A549 (cell line): ENCODE results near the gene OXT. TPM values are rescaled to one million over a fixed set of nuclear protein-coding genes. Genes with fewer than 3 reads are reported as not detected.
A peak's percentile ranks its signal among the peaks of the same experiment; 100 is the strongest.

Experiments used
- ATAC-seq, 2 experiments: fragments of 200-7000 bp in 1 of 2; fragments of >200 bp in 1 of 2; cut with Nextera tagmentation in 1 of 2; cut with Tn5 transposase in 1 of 2; 3 replicates each; pipeline versions ENCODE4 v1.8.0 to v1.9.1; 2018 to 2020; ENCODE audit warnings: mild to moderate bottlenecking in 1 of 2, moderate library complexity in 1 of 2
- CTCF ChIA-PET: fragments of 300-600 bp; sonication (Branson Sonifier 250); formaldehyde crosslinking; extraction: SDS; loops from one replicate; lab custom pipeline; 2021; ENCODE audit warnings: antibody characterized with exemption, inconsistent platforms; lab: Yijun Ruan, JAX
- POLR2A ChIA-PET: fragments of 350-600 bp; formaldehyde crosslinking; extraction: SDS; loops from one replicate; lab custom pipeline; 2021; ENCODE audit warnings: antibody characterized with exemption, inconsistent platforms; lab: Yijun Ruan, JAX
- DNase-seq, 2 experiments: peaks; one replicate each; pipeline versions ENCODE4 v3.0.0 to v3.0.0-alpha.2; 2011 to 2016; ENCODE audit warnings: low read depth in 1 of 2, low spot score in 1 of 2
- FAIRE-seq: peaks from 2 replicates; lab custom pipeline; 2011; peaks lifted over from hg19 to GRCh38; lab: Jason Lieb, UNC
- H3K27ac ChIP-seq, 2 experiments: fragments of >200 bp; sonication (Bioruptor Twin); formaldehyde crosslinking; 3 replicates each; pipeline ENCODE4 v1.5.1; 2016 to 2017
- H3K4me1 ChIP-seq: fragments of >200 bp; sonication (Bioruptor Twin); formaldehyde crosslinking; 3 replicates; pipeline ENCODE4 v1.6.1; 2016
- H3K4me2 ChIP-seq: fragments of >200 bp; sonication (Bioruptor Twin); formaldehyde crosslinking; 3 replicates; pipeline ENCODE4 v1.6.1; 2016
- H3K4me3 ChIP-seq: fragments of >200 bp; sonication (Bioruptor Twin); formaldehyde crosslinking; 3 replicates; pipeline ENCODE4 v1.5.1; 2016
- H3K9me3 ChIP-seq: fragments of >200 bp; sonication (Bioruptor Twin); formaldehyde crosslinking; 3 replicates; pipeline ENCODE4 v1.6.1; 2016
- BHLHE40 ChIP-seq: IDR thresholded peaks from 2 replicates; pipeline ENCODE4 v1.6.1; 2012; ENCODE audit warnings: low read depth, low read length, inconsistent platforms
- CEBPB ChIP-seq, 2 experiments: fragments of >200 bp in 1 of 2; sonication (Bioruptor Twin) in 1 of 2; formaldehyde crosslinking in 1 of 2; IDR thresholded peaks; 2 replicates each; pipeline ENCODE4 v1.6.1; 2012 to 2016
- CHD2 ChIP-seq: fragments of 150-350 bp; IDR thresholded peaks from 2 replicates; pipeline ENCODE4 v1.6.1; 2014; ENCODE audit warnings: low read length; ENCODE audit not compliant: partially characterized antibody
- FOXS1 ChIP-seq: fragments of 250-450 bp; sonication (Bioruptor Pico); IDR thresholded peaks from 2 replicates; pipeline ENCODE4 v1.5.0; 2020; ENCODE audit warnings: mild to moderate bottlenecking, moderate library complexity
- GATA3 ChIP-seq: IDR thresholded peaks from 2 replicates; pipeline ENCODE4 v1.6.1; 2012; ENCODE audit warnings: borderline replicate concordance
- HDAC2 ChIP-seq: fragments of 200-600 bp; sonication (generic); IDR thresholded peaks from 2 replicates; pipeline ENCODE4 v1.6.1; 2016
- HOXB5 ChIP-seq: fragments of 250-450 bp; sonication (Bioruptor Pico); IDR thresholded peaks from 2 replicates; pipeline ENCODE4 v1.5.0; 2020; ENCODE audit warnings: mild to moderate bottlenecking, moderate library complexity
- KDM5A ChIP-seq: fragments of 200-600 bp; sonication (generic); IDR thresholded peaks from 2 replicates; pipeline ENCODE4 v1.6.1; 2016; ENCODE audit warnings: antibody characterized with exemption, mild to moderate bottlenecking
- MAFK ChIP-seq: fragments of 450-650 bp; IDR thresholded peaks from 2 replicates; pipeline ENCODE4 v1.6.1; 2014; ENCODE audit not compliant: partially characterized antibody
- NFE2L2 ChIP-seq: fragments of 150-350 bp; conservative IDR thresholded peaks from 2 replicates; pipeline ENCODE4 v1.6.1; 2014; ENCODE audit warnings: low read length
- NPAS2 ChIP-seq: fragments of 250-450 bp; sonication (Bioruptor Pico); IDR thresholded peaks from 2 replicates; pipeline ENCODE4 v1.8.0; 2022; ENCODE audit warnings: mild to moderate bottlenecking, moderate library complexity, borderline replicate concordance
- RAD21 ChIP-seq, 2 experiments: fragments of >200 bp in 1 of 2; sonication (Bioruptor Twin) in 1 of 2; formaldehyde crosslinking in 1 of 2; IDR thresholded peaks in 1 of 2; conservative IDR thresholded peaks in 1 of 2; 2 replicates in 1 of 2; 3 replicates in 1 of 2; pipeline ENCODE4 v1.6.1; 2012 to 2018; ENCODE audit warnings: inconsistent platforms in 1 of 2
- RCOR1 ChIP-seq: fragments of 150-350 bp; IDR thresholded peaks from 2 replicates; pipeline ENCODE4 v1.6.1; 2014; ENCODE audit warnings: antibody characterized with exemption, low read length, low read depth
- WGBS: methylation state at CpG from one replicate; pipeline ENCODE4 v1.1.6; 2017; ENCODE audit errors: missing lambda C conversion rate; 5-methylcytosine and 5-hydroxymethylcytosine counted together
- polyA plus RNA-seq, 4 experiments: library from polyadenylated mRNA; depleted of rRNA in 3 of 4; stranded (reverse); fragments of >200 nt; fragmentation: RNase III in 1 of 4; extraction: RNeasy Plus Mini Kit Qiagen cat#74134 plus additional on column Dnase treatment in 1 of 4; gene quantifications; 2 replicates in 3 of 4; 3 replicates in 1 of 4; pipeline ENCODE4 v1.2.3, GENCODE V29; 2011 to 2017
- TF ChIP-seq, protein P1 (sequence below): fragments of >200 bp; sonication (Bioruptor Twin); formaldehyde crosslinking; IDR thresholded peaks from 2 replicates; pipeline ENCODE4 v1.6.1; 2016
- TF ChIP-seq, protein P2 (sequence below): fragments of >200 bp; sonication (Bioruptor Twin); formaldehyde crosslinking; IDR thresholded peaks from 3 replicates; pipeline ENCODE4 v1.5.1; 2016
- TF ChIP-seq, protein P3 (sequence below): fragments of 250-450 bp; sonication (Bioruptor Pico); IDR thresholded peaks from 2 replicates; pipeline ENCODE4 v1.5.0; 2020; ENCODE audit warnings: low read depth, mild to moderate bottlenecking, moderate library complexity
- TF ChIP-seq, protein P4 (sequence below): IDR thresholded peaks from 2 replicates; pipeline ENCODE4 v1.6.1; 2012

The OXT gene
- polyA plus RNA-seq, 2 of the 4 experiments (the other 2 are of a cell fraction) = not detected

DNA sequence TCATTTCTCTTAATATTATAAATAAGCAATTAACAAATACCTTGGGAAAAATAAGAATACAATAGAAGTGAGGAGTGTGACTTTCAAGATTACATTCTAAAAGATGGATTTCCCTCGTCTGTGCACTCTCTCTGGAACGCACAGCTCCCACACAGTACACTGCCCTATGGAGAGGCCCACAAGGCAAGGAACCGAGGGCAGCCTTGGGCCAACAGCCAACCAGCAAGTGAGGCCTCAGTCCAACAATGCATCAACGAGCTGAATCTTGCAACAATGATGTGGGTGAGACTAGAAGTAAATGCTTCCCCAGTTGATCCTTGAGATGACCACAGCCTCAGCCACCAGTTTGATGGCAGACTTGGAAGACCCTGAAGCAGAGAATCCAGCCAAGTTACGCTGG is 47.6 kb downstream of the OXT start:
- no peak for ATAC-seq
- no peak for FAIRE-seq
- no peak overlapping the region for H3K4me3 ChIP-seq
- H3K4me1 ChIP-seq = peaks cover 32% of the 10 kb centered on the region
- ChIA-PET CTCF (interaction anchor here (0.7 to 9.5 kb wide), 9 partner anchors 10 to 198 kb away, joined by 3 to 133 read pairs (median 6); partner anchors contain the start of genes FASTKD5 and UBOX5), POLR2A (interaction anchor here (0.6 kb wide), 1 partner anchor 54 kb away, joined by 4 read pairs; no protein-coding TSS in a partner anchor)
- peak overlapping the region; percentile 5 to 9; a peak in 1 of 6 replicates for H3K27ac ChIP-seq
- no peak overlapping the region for H3K4me2 ChIP-seq
- H3K9me3 ChIP-seq = peaks cover 4% of the 10 kb centered on the region; the same call in 1 of the 3 replicates
- WGBS = 70% methylated on average over 5 of the region's 5 CpGs
- TF ChIP-seq HOXB5 (CRISPR knock-in tag) (no peak), BHLHE40 (no peak), GATA3 (no peak), NFE2L2 (no peak), NPAS2 (no peak), KDM5A (no peak), MAFK (no peak), CHD2 (no peak)
- TF ChIP-seq, protein P1, sequence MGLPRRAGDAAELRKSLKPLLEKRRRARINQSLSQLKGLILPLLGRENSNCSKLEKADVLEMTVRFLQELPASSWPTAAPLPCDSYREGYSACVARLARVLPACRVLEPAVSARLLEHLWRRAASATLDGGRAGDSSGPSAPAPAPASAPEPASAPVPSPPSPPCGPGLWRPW = no peak
- TF ChIP-seq, protein P2, sequence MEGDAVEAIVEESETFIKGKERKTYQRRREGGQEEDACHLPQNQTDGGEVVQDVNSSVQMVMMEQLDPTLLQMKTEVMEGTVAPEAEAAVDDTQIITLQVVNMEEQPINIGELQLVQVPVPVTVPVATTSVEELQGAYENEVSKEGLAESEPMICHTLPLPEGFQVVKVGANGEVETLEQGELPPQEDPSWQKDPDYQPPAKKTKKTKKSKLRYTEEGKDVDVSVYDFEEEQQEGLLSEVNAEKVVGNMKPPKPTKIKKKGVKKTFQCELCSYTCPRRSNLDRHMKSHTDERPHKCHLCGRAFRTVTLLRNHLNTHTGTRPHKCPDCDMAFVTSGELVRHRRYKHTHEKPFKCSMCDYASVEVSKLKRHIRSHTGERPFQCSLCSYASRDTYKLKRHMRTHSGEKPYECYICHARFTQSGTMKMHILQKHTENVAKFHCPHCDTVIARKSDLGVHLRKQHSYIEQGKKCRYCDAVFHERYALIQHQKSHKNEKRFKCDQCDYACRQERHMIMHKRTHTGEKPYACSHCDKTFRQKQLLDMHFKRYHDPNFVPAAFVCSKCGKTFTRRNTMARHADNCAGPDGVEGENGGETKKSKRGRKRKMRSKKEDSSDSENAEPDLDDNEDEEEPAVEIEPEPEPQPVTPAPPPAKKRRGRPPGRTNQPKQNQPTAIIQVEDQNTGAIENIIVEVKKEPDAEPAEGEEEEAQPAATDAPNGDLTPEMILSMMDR = no peak
- TF ChIP-seq, protein P3, sequence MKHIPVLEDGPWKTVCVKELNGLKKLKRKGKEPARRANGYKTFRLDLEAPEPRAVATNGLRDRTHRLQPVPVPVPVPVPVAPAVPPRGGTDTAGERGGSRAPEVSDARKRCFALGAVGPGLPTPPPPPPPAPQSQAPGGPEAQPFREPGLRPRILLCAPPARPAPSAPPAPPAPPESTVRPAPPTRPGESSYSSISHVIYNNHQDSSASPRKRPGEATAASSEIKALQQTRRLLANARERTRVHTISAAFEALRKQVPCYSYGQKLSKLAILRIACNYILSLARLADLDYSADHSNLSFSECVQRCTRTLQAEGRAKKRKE (CRISPR knock-in tag) = no peak
- TF ChIP-seq, protein P4, sequence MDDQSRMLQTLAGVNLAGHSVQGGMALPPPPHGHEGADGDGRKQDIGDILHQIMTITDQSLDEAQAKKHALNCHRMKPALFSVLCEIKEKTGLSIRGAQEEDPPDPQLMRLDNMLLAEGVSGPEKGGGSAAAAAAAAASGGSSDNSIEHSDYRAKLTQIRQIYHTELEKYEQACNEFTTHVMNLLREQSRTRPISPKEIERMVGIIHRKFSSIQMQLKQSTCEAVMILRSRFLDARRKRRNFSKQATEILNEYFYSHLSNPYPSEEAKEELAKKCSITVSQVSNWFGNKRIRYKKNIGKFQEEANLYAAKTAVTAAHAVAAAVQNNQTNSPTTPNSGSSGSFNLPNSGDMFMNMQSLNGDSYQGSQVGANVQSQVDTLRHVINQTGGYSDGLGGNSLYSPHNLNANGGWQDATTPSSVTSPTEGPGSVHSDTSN = no peak
- DNase-seq = no peak

DNA sequence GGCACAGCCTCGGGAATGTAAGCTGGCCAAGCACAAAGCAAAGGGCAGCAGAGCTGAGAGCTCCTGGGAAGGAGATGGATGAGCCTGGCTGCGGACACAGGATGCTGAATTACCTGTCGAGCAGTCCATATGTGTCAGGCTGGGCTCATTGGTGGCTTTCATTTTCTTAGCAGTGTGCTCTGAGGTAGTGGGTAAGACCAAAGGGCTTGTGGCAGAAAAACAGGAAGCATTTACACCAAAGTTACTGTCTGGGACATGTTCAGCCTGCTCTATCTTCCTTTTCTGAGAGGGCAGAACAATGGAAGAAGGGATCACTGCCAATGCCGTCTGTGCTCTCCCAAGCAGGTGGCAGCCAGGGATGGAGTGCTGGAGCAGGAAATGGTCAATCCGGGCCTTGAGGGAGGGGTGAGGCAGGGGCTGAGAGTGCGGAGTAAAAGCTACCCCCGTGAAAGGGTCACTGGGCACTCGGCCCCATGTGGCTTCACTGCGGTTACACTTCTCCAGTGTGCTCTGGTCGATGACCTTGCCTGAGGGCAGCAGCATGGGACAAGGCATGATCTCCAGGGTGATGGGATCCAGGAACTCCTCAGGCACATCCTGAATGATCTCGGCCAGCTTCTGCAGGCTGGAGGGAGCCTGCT is 50.0 kb downstream of the OXT start:
- Histone ChIP-seq H3K4me3 (no peak overlapping the region), H3K4me2 (no peak overlapping the region), H3K4me1 (peaks cover 50% of the 10 kb centered on the region), H3K9me3 (peaks cover 7% of the 10 kb centered on the region; the same call in 1 of the 3 replicates)
- ATAC-seq (no peak), FAIRE-seq (no peak), DNase-seq (no peak)
- CTCF ChIA-PET = interaction anchor here (0.9 to 9.5 kb wide), 5 partner anchors 8 to 195 kb away, joined by 3 to 108 read pairs (median 3); no protein-coding TSS in a partner anchor
- 89% methylated on average over 10 of the region's 11 CpGs for WGBS
- POLR2A ChIA-PET = no interaction called here
- TF ChIP-seq CEBPB (IDR thresholded peaks at IDR 0.05) = no peak
- TF ChIP-seq RAD21 (conservative IDR thresholded peaks at IDR 0.05 in 1 of 2, IDR thresholded peaks at IDR 0.05 in 1 of 2) = no peak
- no peak for TF ChIP-seq RCOR1
- no peak for TF ChIP-seq HDAC2
- TF ChIP-seq FOXS1 (CRISPR knock-in tag) = no peak
- TF ChIP-seq, all 56 proteins: peak for 0
- peak overlapping the region; percentile 82 to 90; a peak in 5 of 6 replicates for H3K27ac ChIP-seq

Other genes starting within 250 kb of the OXT start
- gene PCED1A, start 231.0 kb upstream of the OXT start, polyA plus RNA-seq (2011; rRNA removed) = 25.7 and 31.4 TPM in 2 replicates
- gene PCED1A, start 231.0 kb upstream of the OXT start, polyA plus RNA-seq (2017; fragmentation: RNase III; extraction: RNeasy Plus Mini Kit Qiagen cat#74134 plus additional on column Dnase treatment) = 30.5 to 43.8 TPM (median 43.2 TPM) in 3 replicates
- 33.0 and 35.5 TPM in 2 replicates for gene VPS16, start 230.9 kb upstream of the OXT start, polyA plus RNA-seq (2011; rRNA removed)
- 34.3 to 38.2 TPM (median 37.5 TPM) in 3 replicates for gene VPS16, start 230.9 kb upstream of the OXT start, polyA plus RNA-seq (2017; fragmentation: RNase III; extraction: RNeasy Plus Mini Kit Qiagen cat#74134 plus additional on column Dnase treatment)
- 74.4 and 83.2 TPM in 2 replicates for gene PTPRA, start 198.1 kb upstream of the OXT start, polyA plus RNA-seq (2011; rRNA removed)
- gene PTPRA, start 198.1 kb upstream of the OXT start, polyA plus RNA-seq (2017; fragmentation: RNase III; extraction: RNeasy Plus Mini Kit Qiagen cat#74134 plus additional on column Dnase treatment) = 26.5 to 29.8 TPM (median 29.2 TPM) in 3 replicates
- gene GNRH2, start 28.0 kb upstream of the OXT start, polyA plus RNA-seq (2011; rRNA removed) = not detected in 2 replicates
- 0.12 to 0.20 TPM in 2 of 3 replicates, not detected in the other for gene GNRH2, start 28.0 kb upstream of the OXT start, polyA plus RNA-seq (2017; fragmentation: RNase III; extraction: RNeasy Plus Mini Kit Qiagen cat#74134 plus additional on column Dnase treatment)
- gene MRPS26, start 25.6 kb upstream of the OXT start, polyA plus RNA-seq (2011; rRNA removed) = 69.4 and 71.3 TPM in 2 replicates
- gene MRPS26, start 25.6 kb upstream of the OXT start, polyA plus RNA-seq (2017; fragmentation: RNase III; extraction: RNeasy Plus Mini Kit Qiagen cat#74134 plus additional on column Dnase treatment) = 106 to 111 TPM (median 107 TPM) in 3 replicates
- gene AVP, start 13.1 kb downstream of the OXT start, polyA plus RNA-seq (2011; rRNA removed) = not detected in 2 replicates
- gene AVP, start 13.1 kb downstream of the OXT start, polyA plus RNA-seq (2017; fragmentation: RNase III; extraction: RNeasy Plus Mini Kit Qiagen cat#74134 plus additional on column Dnase treatment) = not detected in 3 replicates
- gene FASTKD5, start 88.2 kb downstream of the OXT start, polyA plus RNA-seq (2011; rRNA removed) = 39.5 and 43.4 TPM in 2 replicates
- 33.0 to 36.4 TPM (median 33.9 TPM) in 3 replicates for gene FASTKD5, start 88.2 kb downstream of the OXT start, polyA plus RNA-seq (2017; fragmentation: RNase III; extraction: RNeasy Plus Mini Kit Qiagen cat#74134 plus additional on column Dnase treatment)
- 3.4 and 4.3 TPM in 2 replicates for gene UBOX5, start 88.2 kb downstream of the OXT start, polyA plus RNA-seq (2011; rRNA removed)
- 4.0 to 5.3 TPM (median 4.2 TPM) in 3 replicates for gene UBOX5, start 88.2 kb downstream of the OXT start, polyA plus RNA-seq (2017; fragmentation: RNase III; extraction: RNeasy Plus Mini Kit Qiagen cat#74134 plus additional on column Dnase treatment)
- 3.8 and 5.3 TPM in 2 replicates for gene LZTS3, start 101.9 kb downstream of the OXT start, polyA plus RNA-seq (2011; rRNA removed)
- gene LZTS3, start 101.9 kb downstream of the OXT start, polyA plus RNA-seq (2017; fragmentation: RNase III; extraction: RNeasy Plus Mini Kit Qiagen cat#74134 plus additional on column Dnase treatment) = 2.8 to 4.2 TPM (median 3.8 TPM) in 3 replicates
- gene DDRGK1, start 133.1 kb downstream of the OXT start, polyA plus RNA-seq (2011; rRNA removed) = 54.2 and 87.4 TPM in 2 replicates
- gene DDRGK1, start 133.1 kb downstream of the OXT start, polyA plus RNA-seq (2017; fragmentation: RNase III; extraction: RNeasy Plus Mini Kit Qiagen cat#74134 plus additional on column Dnase treatment) = 104 to 123 TPM (median 120 TPM) in 3 replicates
- gene ITPA, start 137.9 kb downstream of the OXT start, polyA plus RNA-seq (2011; rRNA removed) = 54.0 and 55.9 TPM in 2 replicates
- 102 to 106 TPM (median 103 TPM) in 3 replicates for gene ITPA, start 137.9 kb downstream of the OXT start, polyA plus RNA-seq (2017; fragmentation: RNase III; extraction: RNeasy Plus Mini Kit Qiagen cat#74134 plus additional on column Dnase treatment)
- gene SLC4A11, start 167.6 kb downstream of the OXT start, polyA plus RNA-seq (2011; rRNA removed) = 2.0 and 3.6 TPM in 2 replicates
- 6.5 to 14.0 TPM (median 10.7 TPM) in 3 replicates for gene SLC4A11, start 167.6 kb downstream of the OXT start, polyA plus RNA-seq (2017; fragmentation: RNase III; extraction: RNeasy Plus Mini Kit Qiagen cat#74134 plus additional on column Dnase treatment)